Fibroblast of lung (primary cell): ENCODE data around the gene LONP2. TPM values are rescaled to one million over a fixed set of nuclear protein-coding genes. Genes with fewer than 3 reads are reported as not detected.

Source experiments
- DNase-seq, 2 donors: peaks; one replicate each; pipeline versions ENCODE4 v3.0.0 to v3.0.0-alpha.2; 2010; ENCODE audit warnings: low read depth in 2 of 2
- H2AFZ ChIP-seq: 2 replicates; pipeline ENCODE4 v1.5.1; 2012; ENCODE audit warnings: low read length, control low read depth, inconsistent platforms
- H3K27ac ChIP-seq: 2 replicates; pipeline ENCODE4 v1.5.1; 2011; ENCODE audit warnings: low read length, control low read depth; ENCODE audit not compliant: insufficient read depth
- H3K27me3 ChIP-seq: 2 replicates; pipeline ENCODE4 v1.5.1; 2011; ENCODE audit warnings: mild to moderate bottlenecking, low read length; ENCODE audit not compliant: control insufficient read depth, insufficient read depth
- H3K36me3 ChIP-seq: 2 replicates; pipeline ENCODE4 v1.5.1; 2011; ENCODE audit warnings: low read length; ENCODE audit not compliant: control insufficient read depth, insufficient read depth
- H3K4me1 ChIP-seq: 2 replicates; pipeline ENCODE4 v1.5.1; 2011; ENCODE audit warnings: low read length; ENCODE audit not compliant: control insufficient read depth, insufficient read depth; ENCODE audit errors: extremely low read depth
- H3K4me2 ChIP-seq: 2 replicates; pipeline ENCODE4 v1.5.1; 2011; ENCODE audit warnings: low read length, control low read depth; ENCODE audit not compliant: insufficient read depth; ENCODE audit errors: extremely low read depth
- H3K4me3 ChIP-seq, 4 experiments: fragments of 200-600 bp in 1 of 4; sonication (generic) in 1 of 4; replicated peaks in 1 of 4; 2 replicates each; pipeline ENCODE4 v1.5.1; 2011 to 2016; ENCODE audit warnings: low read length in 4 of 4, low read depth in 3 of 4, mild to moderate bottlenecking in 3 of 4, control low read depth in 2 of 4, inconsistent platforms in 1 of 4, mixed read lengths in 1 of 4; ENCODE audit not compliant: insufficient read depth in 1 of 4; ENCODE audit errors: control extremely low read depth in 1 of 4
- H3K79me2 ChIP-seq: 2 replicates; pipeline ENCODE4 v1.5.1; 2012; ENCODE audit warnings: mild to moderate bottlenecking, low read length, inconsistent platforms; ENCODE audit not compliant: control insufficient read depth, insufficient read depth
- H3K9ac ChIP-seq: 2 replicates; pipeline ENCODE4 v1.5.1; 2011; ENCODE audit warnings: mild to moderate bottlenecking, low read length, control low read depth; ENCODE audit not compliant: insufficient read depth
- H3K9me3 ChIP-seq: 2 replicates; pipeline ENCODE4 v1.5.1; 2012; ENCODE audit warnings: low read depth, low read length; ENCODE audit not compliant: control insufficient read depth, insufficient read depth
- H4K20me1 ChIP-seq: 2 replicates; pipeline ENCODE4 v1.5.1; 2011; ENCODE audit warnings: low read length; ENCODE audit not compliant: control insufficient read depth, insufficient read depth; ENCODE audit errors: extremely low read depth
- EZH2 ChIP-seq: IDR thresholded peaks from 2 replicates; pipeline ENCODE4 v1.5.1; 2012; ENCODE audit warnings: low read length, control low read depth, mild to moderate bottlenecking; ENCODE audit errors: missing control alignments
- polyA plus RNA-seq, 2 donors: library from polyadenylated mRNA; depleted of rRNA in 1 of 2; stranded (reverse) in 1 of 2; unstranded in 1 of 2; fragments of >200 nt; gene quantifications; 2 replicates each; pipeline ENCODE4 v1.2.1, GENCODE V29; 2011 to 2012; ENCODE audit warnings: missing spikeins in 1 of 2
- total RNA-seq: library from RNA; depleted of rRNA; stranded (reverse); fragments of >200 nt; gene quantifications from 2 replicates; pipeline ENCODE4 v1.2.1, GENCODE V29; 2014
- TF ChIP-seq, protein P1 (sequence below), 2 donors: IDR thresholded peaks in 1 of 2; conservative IDR thresholded peaks in 1 of 2; 1 replicate in 1 of 2; 2 replicates in 1 of 2; pipeline ENCODE4 v1.5.1; 2011 to 2012; ENCODE audit warnings: low read length in 2 of 2, control low read depth in 1 of 2, inconsistent platforms in 1 of 2, low read depth in 1 of 2, mild to moderate bottlenecking in 1 of 2

LONP2 gene
- total and polyA plus RNA-seq, 2 donors (not counting 1 experiment from before 2014, with no cell fraction given): 44.0 to 60.8 TPM

DNA sequence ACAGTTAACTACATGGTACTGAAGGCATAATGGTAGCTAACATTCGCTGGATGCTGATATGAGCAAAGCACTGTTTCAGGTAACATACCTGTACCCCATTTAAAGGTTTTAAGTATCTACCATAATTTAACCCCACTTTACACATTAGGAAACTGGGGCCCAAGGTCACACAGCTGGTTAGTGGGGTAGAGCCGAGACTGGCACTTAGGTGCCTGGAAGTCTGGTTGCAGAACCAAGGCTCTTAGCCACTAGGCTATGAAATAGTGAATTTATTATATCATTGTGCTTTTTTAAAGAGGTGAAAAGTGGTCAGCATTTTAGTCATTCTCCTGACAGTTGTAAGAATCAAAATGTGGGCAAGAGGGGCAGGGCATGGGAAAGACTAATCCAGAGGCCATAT, 115.9 kb downstream of the LONP2 start:
- Histone ChIP-seq H4K20me1 (no peaks in the 10 kb centered on the region), H3K4me2 (no peak overlapping the region), H3K36me3 (peaks cover 8% of the 10 kb centered on the region), H3K27ac (no peak overlapping the region), H3K9me3 (no peaks in the 10 kb centered on the region), H3K4me1 (no peaks in the 10 kb centered on the region), H3K9ac (no peak overlapping the region), H3K4me3 (no peak overlapping the region), H3K79me2 (peaks cover 61% of the 10 kb centered on the region), H3K27me3 (no peaks in the 10 kb centered on the region), H2AFZ (no peak overlapping the region)
- DNase-seq: no peak
- TF ChIP-seq, protein P1, sequence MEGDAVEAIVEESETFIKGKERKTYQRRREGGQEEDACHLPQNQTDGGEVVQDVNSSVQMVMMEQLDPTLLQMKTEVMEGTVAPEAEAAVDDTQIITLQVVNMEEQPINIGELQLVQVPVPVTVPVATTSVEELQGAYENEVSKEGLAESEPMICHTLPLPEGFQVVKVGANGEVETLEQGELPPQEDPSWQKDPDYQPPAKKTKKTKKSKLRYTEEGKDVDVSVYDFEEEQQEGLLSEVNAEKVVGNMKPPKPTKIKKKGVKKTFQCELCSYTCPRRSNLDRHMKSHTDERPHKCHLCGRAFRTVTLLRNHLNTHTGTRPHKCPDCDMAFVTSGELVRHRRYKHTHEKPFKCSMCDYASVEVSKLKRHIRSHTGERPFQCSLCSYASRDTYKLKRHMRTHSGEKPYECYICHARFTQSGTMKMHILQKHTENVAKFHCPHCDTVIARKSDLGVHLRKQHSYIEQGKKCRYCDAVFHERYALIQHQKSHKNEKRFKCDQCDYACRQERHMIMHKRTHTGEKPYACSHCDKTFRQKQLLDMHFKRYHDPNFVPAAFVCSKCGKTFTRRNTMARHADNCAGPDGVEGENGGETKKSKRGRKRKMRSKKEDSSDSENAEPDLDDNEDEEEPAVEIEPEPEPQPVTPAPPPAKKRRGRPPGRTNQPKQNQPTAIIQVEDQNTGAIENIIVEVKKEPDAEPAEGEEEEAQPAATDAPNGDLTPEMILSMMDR (conservative IDR thresholded peaks at IDR 0.05 in 1 of 2, IDR thresholded peaks at IDR 0.05 in 1 of 2; ENCODE audit: low read depth in 1 of 2, low read length in 2 of 2): no peak
- TF ChIP-seq EZH2: no peak

DNA sequence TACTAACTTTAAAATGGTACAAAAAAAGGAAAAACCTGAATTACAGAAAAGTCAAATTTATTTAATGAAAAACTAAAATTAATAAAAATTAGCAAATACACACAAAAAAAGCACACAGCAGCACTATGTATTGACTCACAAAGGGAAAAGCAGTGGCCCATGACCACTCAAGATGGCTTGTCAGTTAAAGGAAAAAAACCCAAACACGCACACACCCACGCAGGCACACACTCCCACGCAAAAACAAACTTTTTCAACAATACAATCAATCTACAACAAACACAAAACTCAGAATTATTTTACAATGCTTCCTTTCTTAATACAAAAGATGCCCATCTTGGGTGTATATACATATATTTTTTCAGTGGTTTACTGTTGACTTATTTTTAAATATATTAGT, 116.9 kb downstream of the LONP2 start:
- no peaks in the 10 kb centered on the region for H4K20me1 ChIP-seq
- H3K9ac ChIP-seq: no peak overlapping the region
- H3K36me3 ChIP-seq: peaks cover 8% of the 10 kb centered on the region

DNA sequence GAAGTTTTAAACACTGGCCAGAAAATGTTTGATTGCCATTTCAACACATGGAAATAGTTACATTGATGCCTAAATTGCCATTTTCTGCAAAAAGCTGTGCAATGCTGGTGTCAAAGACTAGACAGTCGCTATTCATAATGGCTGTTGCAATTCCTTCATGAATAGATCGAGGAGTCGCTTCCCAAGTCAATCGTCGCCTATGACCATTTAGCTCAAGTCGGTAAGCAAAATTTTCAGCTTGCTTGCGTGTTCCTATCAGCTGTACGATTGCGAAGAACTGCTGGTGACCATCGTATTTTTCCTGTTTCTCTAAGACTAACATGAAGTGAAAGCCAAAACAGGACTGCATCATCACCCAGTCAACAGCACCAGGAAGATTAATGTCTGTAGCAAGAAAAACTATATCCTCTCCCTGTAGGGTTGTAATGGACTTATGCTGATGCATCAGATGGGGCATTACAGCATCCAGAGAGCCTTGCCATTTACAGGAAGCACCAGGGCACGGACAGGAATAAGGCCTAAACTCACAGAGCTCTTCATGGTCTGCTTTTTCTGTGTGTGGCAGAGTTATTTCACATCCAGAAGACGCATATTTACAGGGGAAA, 117.5 kb downstream of the LONP2 start:
- DNase-seq: no peak
- H3K36me3 ChIP-seq: peaks cover 7% of the 10 kb centered on the region
- no peak overlapping the region for H3K9ac ChIP-seq
- H3K4me3 ChIP-seq: no peak overlapping the region
- no peaks in the 10 kb centered on the region for H4K20me1 ChIP-seq
- no peak overlapping the region for H3K4me2 ChIP-seq
- H3K27ac ChIP-seq: no peak overlapping the region
- H3K27me3 ChIP-seq: no peaks in the 10 kb centered on the region
- H3K4me1 ChIP-seq: peaks cover 4% of the 10 kb centered on the region
- H3K9me3 ChIP-seq: no peaks in the 10 kb centered on the region
- TF ChIP-seq, protein P1 (conservative IDR thresholded peaks at IDR 0.05 in 1 of 2, IDR thresholded peaks at IDR 0.05 in 1 of 2; ENCODE audit: low read depth in 1 of 2, low read length in 2 of 2): no peak
- TF ChIP-seq EZH2: no peak
- H2AFZ ChIP-seq: no peak overlapping the region
- peaks cover 70% of the 10 kb centered on the region for H3K79me2 ChIP-seq

More for the DNA sequence above, 116.9 kb downstream of the LONP2 start:
- no peak overlapping the region for H3K27ac ChIP-seq
- DNase-seq: no peak
- H3K4me3 ChIP-seq: no peak overlapping the region
- H3K4me2 ChIP-seq: no peak overlapping the region
- H3K79me2 ChIP-seq: peaks cover 68% of the 10 kb centered on the region
- TF ChIP-seq, protein P1 (conservative IDR thresholded peaks at IDR 0.05 in 1 of 2, IDR thresholded peaks at IDR 0.05 in 1 of 2; ENCODE audit: low read depth in 1 of 2, low read length in 2 of 2): no peak
- no peak for TF ChIP-seq EZH2
- no peaks in the 10 kb centered on the region for H3K9me3 ChIP-seq
- no peaks in the 10 kb centered on the region for H3K27me3 ChIP-seq
- peaks cover 4% of the 10 kb centered on the region for H3K4me1 ChIP-seq
- H2AFZ ChIP-seq: no peak overlapping the region
